NB4 (cell line): ENCODE results near the gene CUEDC2.

Source experiments
- DNase-seq: peaks from one replicate; pipeline ENCODE4 v3.0.0; 2010; ENCODE audit warnings: low read depth
- H3K4me3 ChIP-seq: one replicate; pipeline ENCODE4 v1.5.1; 2011; ENCODE audit warnings: mild to moderate bottlenecking, low read depth, low read length, moderate library complexity
- CTCF ChIP-seq: IDR thresholded peaks from one replicate; pipeline ENCODE4 v1.5.1; 2012; ENCODE audit warnings: low read depth, low read length
- MYC ChIP-seq: IDR thresholded peaks from 2 replicates; pipeline ENCODE4 v1.6.1; 2011; ENCODE audit warnings: low read depth, low read length
- POLR2A ChIP-seq: IDR thresholded peaks from 2 replicates; pipeline ENCODE4 v1.6.1; 2011; ENCODE audit warnings: mild to moderate bottlenecking; ENCODE audit not compliant: insufficient read length; ENCODE audit errors: extremely low read depth
- TF ChIP-seq, protein P1 (sequence below): IDR thresholded peaks from 2 replicates; pipeline ENCODE4 v1.6.1; 2011; ENCODE audit warnings: low read depth, low read length

Gene CUEDC2

GRCh38 chr10:102429468-102429867 is 2.9 kb downstream of the CUEDC2 start:
- TF ChIP-seq MYC (no peak), POLR2A (no peak), CTCF (no peak)
- TF ChIP-seq, protein P1, sequence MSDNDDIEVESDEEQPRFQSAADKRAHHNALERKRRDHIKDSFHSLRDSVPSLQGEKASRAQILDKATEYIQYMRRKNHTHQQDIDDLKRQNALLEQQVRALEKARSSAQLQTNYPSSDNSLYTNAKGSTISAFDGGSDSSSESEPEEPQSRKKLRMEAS, result no peak
- DNase-seq, result no peak
- no peak overlapping the region for H3K4me3 ChIP-seq

DNA sequence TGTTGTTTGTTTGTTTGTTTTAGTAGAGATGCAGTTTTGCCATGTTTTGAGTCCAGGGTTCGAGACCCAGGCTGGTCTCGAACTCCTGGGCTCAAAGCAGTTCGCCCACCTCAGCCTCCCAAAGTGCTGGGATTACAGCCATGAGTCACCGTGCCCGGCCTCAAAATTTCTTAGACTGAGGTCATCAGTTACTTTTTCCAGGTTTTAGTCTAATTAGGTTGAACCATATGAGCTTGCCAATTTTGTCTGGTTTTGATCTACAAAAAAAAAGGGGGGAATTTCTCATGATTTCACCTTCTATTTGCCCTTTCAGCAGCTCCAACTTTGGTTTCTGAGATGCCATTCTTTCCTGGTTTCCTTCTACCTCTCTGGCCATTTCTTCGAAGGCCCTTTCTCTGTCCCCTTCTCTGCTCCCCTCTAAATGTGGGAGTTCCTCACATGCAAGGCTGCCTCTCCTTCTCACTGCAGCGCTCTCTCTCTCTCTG is 5.5 kb downstream of the CUEDC2 start:
- H3K4me3 ChIP-seq, result no peak overlapping the region
- TF ChIP-seq POLR2A (no peak), MYC (no peak), CTCF (no peak)
- TF ChIP-seq, protein P1, result no peak
- DNase-seq, result no peak

GRCh38 chr10:102425444-102425843 is 6.9 kb downstream of the CUEDC2 start:
- no peak for DNase-seq
- H3K4me3 ChIP-seq, result no peak overlapping the region
- TF ChIP-seq CTCF, result no peak
- no peak for TF ChIP-seq POLR2A
- TF ChIP-seq, protein P1, result no peak
- TF ChIP-seq MYC, result no peak

GRCh38 chr10:102424916-102425315 is 7.5 kb downstream of the CUEDC2 start:
- DNase-seq, result no peak
- TF ChIP-seq, protein P1, result no peak
- TF ChIP-seq MYC, result no peak
- TF ChIP-seq CTCF, result no peak
- TF ChIP-seq POLR2A, result no peak
- H3K4me3 ChIP-seq, result no peak overlapping the region

DNA sequence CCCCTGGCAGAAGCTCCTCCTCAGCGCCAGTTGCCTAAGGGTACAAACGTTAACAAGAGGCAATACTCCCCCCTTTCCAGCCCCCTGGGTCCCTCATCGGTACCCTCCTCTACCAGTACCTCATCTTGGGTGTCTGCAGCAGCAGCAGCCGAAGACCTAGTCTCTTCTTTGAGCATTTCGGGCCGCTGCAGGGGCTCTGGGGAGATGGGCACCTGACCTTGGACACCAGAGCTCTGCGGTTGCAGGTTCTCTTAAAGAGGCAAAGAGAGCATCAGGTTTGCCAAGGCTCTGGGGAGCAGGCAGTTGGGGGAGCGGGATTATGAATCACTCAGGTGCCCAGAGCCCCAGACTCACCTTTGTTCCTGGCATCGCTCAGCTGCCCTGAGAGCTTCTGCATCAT is 8.2 kb downstream of the CUEDC2 start:
- DNase-seq, result no peak
- TF ChIP-seq, protein P1, result no peak
- TF ChIP-seq POLR2A, result no peak
- no peak for TF ChIP-seq CTCF
- TF ChIP-seq MYC, result no peak
- H3K4me3 ChIP-seq, result no peak overlapping the region
